ENCODE data around the gene ATP5ME.

ATP5ME gene

DNA sequence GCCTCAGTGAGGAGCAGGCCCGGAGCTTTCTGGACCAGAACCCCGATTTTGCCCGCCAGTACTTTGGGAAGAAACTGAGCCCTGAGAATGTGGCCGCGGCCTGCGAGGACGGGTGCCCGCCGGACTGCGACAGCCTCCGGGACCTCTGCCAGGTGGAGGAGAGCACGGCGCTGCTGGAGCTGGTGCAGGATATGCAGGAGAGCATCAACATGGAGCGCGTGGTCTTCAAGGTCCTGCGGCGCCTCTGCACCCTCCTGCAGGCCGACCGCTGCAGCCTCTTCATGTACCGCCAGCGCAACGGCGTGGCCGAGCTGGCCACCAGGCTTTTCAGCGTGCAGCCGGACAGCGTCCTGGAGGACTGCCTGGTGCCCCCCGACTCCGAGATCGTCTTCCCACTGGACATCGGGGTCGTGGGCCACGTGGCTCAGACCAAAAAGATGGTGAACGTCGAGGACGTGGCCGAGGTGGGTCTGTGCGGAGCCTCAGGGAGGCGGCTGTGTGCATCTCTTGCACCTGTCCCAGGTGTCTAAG, 48.4 kb downstream of the ATP5ME start:
- no peaks in the 10 kb centered on the region for H3K27me3 ChIP-seq (ENCODE audit: insufficient read depth, poor library complexity, severe bottlenecking)
- TF ChIP-seq POLR2AphosphoS5 (IDR thresholded peaks at IDR 0.05; ENCODE audit: low read depth) (no peak), SPI1 (IDR thresholded peaks at IDR 0.05; ENCODE audit: borderline replicate concordance, low read depth) (no peak), GABPA (IDR thresholded peaks at IDR 0.05; ENCODE audit: low read depth) (no peak)
- TF ChIP-seq, protein P1, sequence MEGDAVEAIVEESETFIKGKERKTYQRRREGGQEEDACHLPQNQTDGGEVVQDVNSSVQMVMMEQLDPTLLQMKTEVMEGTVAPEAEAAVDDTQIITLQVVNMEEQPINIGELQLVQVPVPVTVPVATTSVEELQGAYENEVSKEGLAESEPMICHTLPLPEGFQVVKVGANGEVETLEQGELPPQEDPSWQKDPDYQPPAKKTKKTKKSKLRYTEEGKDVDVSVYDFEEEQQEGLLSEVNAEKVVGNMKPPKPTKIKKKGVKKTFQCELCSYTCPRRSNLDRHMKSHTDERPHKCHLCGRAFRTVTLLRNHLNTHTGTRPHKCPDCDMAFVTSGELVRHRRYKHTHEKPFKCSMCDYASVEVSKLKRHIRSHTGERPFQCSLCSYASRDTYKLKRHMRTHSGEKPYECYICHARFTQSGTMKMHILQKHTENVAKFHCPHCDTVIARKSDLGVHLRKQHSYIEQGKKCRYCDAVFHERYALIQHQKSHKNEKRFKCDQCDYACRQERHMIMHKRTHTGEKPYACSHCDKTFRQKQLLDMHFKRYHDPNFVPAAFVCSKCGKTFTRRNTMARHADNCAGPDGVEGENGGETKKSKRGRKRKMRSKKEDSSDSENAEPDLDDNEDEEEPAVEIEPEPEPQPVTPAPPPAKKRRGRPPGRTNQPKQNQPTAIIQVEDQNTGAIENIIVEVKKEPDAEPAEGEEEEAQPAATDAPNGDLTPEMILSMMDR (IDR thresholded peaks at IDR 0.05; ENCODE audit: insufficient read depth, low read length) = no peak
- TF ChIP-seq, protein P2, sequence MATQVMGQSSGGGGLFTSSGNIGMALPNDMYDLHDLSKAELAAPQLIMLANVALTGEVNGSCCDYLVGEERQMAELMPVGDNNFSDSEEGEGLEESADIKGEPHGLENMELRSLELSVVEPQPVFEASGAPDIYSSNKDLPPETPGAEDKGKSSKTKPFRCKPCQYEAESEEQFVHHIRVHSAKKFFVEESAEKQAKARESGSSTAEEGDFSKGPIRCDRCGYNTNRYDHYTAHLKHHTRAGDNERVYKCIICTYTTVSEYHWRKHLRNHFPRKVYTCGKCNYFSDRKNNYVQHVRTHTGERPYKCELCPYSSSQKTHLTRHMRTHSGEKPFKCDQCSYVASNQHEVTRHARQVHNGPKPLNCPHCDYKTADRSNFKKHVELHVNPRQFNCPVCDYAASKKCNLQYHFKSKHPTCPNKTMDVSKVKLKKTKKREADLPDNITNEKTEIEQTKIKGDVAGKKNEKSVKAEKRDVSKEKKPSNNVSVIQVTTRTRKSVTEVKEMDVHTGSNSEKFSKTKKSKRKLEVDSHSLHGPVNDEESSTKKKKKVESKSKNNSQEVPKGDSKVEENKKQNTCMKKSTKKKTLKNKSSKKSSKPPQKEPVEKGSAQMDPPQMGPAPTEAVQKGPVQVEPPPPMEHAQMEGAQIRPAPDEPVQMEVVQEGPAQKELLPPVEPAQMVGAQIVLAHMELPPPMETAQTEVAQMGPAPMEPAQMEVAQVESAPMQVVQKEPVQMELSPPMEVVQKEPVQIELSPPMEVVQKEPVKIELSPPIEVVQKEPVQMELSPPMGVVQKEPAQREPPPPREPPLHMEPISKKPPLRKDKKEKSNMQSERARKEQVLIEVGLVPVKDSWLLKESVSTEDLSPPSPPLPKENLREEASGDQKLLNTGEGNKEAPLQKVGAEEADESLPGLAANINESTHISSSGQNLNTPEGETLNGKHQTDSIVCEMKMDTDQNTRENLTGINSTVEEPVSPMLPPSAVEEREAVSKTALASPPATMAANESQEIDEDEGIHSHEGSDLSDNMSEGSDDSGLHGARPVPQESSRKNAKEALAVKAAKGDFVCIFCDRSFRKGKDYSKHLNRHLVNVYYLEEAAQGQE (IDR thresholded peaks at IDR 0.05; ENCODE audit: insufficient replicate concordance, low read depth) = no peak
- no peak for DNase-seq (ENCODE audit: low read depth in 1 of 2, low spot score in 1 of 2)
- no peak overlapping the region for H3K4me3 ChIP-seq (replicated peaks; ENCODE audit: insufficient read depth, low read length)
- H3K27ac ChIP-seq (replicated peaks) = no peak overlapping the region

DNA sequence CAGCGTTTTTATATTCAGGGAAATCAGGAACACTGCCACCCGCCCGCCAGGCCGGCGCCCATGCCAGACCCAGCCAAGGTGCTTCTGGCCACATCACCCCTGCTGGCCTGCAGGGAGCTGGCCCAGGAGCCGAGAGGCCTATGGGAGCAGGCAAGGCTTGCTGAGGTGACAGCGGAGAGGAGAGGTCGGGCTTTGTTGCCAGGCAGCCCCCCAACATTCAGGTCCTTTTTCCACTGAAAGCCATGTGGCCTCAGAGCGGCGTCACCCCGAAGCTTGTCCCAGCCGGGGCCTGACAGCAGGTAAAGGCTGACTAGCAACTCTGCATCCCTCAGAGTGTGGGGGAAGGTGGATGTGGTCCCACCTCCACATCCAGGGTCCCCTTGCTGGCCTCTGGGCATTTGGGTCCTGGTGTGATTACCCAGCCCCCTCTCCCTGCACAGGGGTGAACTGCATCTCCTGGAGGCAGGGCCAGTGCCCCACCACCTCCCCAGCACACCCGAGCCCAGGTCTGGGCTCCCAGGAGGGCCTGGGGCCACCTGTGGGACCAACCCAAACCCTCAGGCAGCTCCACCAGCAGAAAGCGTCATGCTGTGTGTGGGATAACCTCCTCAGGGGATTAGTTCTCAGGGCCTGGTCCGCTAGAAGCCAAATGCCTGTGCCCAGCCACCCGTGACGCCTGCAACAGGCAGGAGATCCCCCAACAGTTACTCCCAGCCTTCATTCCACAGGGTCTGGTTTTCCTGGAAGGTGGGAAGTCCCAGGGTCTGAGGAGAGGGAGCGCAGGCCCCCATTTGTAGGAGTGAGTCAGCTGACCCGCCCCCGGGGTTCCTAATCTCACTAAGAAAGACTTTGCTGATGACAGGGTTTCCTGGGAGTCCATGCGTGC, 49.1 kb downstream of the ATP5ME start, which contains the start of gene PDE6B:
PDE6B (plus strand) TSS at position 869 of the 886 bp plus-strand sequence. CDS start 54 bp downstream, outside the sequence.
- H3K27ac ChIP-seq (replicated peaks) = no peak within 1 kb of the TSS
- DNase-seq (ENCODE audit: low read depth in 1 of 2, low spot score in 1 of 2) = no peak
- no peak within 1 kb of the TSS for H3K4me3 ChIP-seq (replicated peaks; ENCODE audit: insufficient read depth, low read length)
- H3K27me3 ChIP-seq (ENCODE audit: insufficient read depth, poor library complexity, severe bottlenecking) = no peaks in the 10 kb centered on the region
- TF ChIP-seq, protein P2 (IDR thresholded peaks at IDR 0.05; ENCODE audit: insufficient replicate concordance, low read depth) = no peak
- no peak for TF ChIP-seq GABPA (IDR thresholded peaks at IDR 0.05; ENCODE audit: low read depth)
- TF ChIP-seq POLR2AphosphoS5 (IDR thresholded peaks at IDR 0.05; ENCODE audit: low read depth) = no peak

DNA sequence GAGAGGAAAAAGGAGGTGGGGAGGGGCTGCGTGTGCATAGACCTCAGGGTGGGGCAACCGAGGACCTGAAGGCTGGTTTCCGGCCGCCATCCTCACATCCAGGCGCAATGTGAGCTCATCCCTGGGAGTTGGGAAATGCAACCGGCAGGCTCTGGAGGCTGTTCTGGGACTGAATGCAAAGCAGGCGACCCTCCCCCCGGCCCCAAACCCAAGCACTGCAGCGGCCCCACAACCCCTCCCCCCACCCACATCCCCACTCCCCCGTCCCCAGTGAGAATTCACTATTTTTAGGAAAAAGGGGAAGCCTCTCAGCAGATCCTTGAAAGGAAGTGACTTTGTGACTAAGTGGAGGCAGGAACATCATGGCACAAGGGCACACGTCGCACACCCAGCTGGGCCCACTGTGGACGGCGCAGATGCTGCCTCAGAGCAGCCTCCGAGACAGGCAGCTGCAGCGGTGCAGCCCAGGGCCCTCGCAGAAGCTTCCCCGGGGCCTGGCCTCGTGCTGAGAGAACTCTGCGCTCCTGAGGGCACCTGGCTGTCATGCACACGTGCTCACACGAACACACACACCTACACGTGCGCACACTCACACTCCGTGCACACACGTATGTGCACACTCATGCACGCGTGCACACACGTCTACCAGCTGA, 50.0 kb downstream of the ATP5ME start:
- TF ChIP-seq SPI1 (IDR thresholded peaks at IDR 0.05; ENCODE audit: borderline replicate concordance, low read depth) = no peak
- TF ChIP-seq, protein P1 (IDR thresholded peaks at IDR 0.05; ENCODE audit: insufficient read depth, low read length) = no peak
- no peak for TF ChIP-seq GABPA (IDR thresholded peaks at IDR 0.05; ENCODE audit: low read depth)
- TF ChIP-seq POLR2AphosphoS5 (IDR thresholded peaks at IDR 0.05; ENCODE audit: low read depth) = no peak
- TF ChIP-seq, protein P2 (IDR thresholded peaks at IDR 0.05; ENCODE audit: insufficient replicate concordance, low read depth) = no peak
- H3K4me3 ChIP-seq (replicated peaks; ENCODE audit: insufficient read depth, low read length) = no peak overlapping the region
- DNase-seq (ENCODE audit: low read depth in 1 of 2, low spot score in 1 of 2) = no peak
- H3K27me3 ChIP-seq (ENCODE audit: insufficient read depth, poor library complexity, severe bottlenecking) = no peaks in the 10 kb centered on the region
- H3K27ac ChIP-seq (replicated peaks) = no peak overlapping the region
